DMS 273 (cell line): ENCODE data around the gene TSHB.

Experiments used
- DNase-seq: peaks from one replicate; lab custom pipeline; 2025; ENCODE audit not compliant: unreplicated experiment; lab: John Stamatoyannopoulos, UW

Gene TSHB

DNA sequence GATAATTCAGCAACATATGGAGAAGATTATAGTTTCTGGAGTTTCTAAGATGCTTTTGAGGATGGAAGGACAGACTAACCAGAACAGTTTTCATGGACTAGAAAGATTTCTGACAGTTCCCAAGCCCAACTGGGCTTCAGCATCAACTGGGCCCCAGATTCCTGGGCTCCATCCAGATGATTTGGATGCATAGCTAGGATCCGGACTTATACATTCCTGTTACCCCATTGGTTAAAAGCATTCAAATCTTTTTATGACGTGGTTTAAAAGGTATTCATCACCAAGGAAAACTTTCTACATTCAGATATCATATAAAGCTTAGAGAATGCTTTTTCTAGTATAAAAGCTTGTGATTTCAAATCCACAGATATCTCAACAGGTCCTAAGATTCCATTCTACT lies 29.7 kb downstream of the TSHB start:
- no peak for DNase-seq

DNA sequence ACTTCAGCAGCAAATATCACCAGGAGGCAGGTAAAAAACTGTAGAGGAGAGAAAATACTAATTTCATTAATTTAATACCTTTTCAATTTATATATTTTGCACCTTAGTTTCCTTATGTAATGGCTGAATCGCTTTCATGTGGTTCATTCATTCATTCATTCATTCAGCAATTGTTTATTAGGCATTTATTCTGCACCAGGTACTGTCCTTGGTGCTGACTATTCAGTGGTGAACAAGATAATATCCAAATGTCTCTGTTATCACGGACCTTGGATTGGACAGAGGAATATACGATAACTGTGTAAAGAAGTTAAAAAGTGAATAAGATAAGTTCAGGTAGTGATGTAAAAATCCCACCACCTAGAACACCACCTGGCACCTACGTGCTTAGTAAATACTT lies 30.9 kb downstream of the TSHB start:
- DNase-seq = no peak

DNA sequence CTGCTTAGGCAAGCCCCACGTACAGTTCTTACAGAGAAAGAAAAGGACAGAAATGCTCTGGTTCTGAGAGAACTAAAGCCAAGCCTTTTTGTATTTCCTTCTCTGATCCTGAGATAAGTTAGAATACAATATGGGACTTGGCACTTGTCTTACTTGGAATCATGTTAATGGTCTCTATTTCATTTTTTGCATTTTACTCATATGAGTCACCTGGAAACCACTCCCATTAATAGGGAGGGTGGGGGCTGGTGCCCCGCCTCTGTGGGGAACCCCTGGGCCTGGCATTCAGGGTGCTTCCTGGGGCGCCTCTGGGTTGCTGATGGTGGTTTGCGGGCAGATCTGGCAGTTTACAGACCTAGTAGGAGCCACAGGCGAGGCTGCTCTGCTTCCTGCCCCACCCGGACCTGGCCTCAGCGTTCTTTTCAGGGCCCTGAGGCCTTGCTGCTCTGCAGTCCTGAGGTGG lies 32.9 kb downstream of the TSHB start:
- no peak for DNase-seq

DNA sequence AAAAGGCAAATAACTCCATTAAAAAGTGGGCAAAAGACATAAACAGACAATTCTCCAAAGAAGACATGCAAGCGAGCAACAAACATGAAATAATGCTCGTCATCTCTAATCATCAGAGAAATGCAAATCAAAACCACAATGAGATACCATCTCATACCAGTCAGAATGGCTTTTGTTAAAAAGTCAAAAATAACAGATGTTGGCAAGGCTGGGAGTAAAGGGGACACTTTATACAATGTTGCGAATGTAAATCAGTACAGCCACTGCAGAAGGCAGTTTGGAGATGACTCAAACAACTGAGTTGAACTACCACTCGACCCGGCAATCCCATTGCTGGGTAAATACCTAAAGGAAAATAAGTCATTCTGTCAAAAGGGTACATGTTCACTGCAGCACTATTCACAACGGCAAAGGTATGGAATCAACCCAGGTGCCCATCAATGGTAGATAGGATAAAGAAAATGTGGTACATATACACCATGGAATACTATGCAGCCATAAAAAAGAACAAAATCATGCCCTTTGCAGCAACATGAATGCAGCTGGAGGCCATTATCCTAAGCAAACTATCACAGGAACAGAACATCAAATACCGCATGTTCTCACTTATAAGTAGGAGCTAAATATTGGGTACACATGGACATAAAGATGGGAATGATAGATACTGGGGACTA lies 33.7 kb downstream of the TSHB start:
- DNase-seq = no peak

DNA sequence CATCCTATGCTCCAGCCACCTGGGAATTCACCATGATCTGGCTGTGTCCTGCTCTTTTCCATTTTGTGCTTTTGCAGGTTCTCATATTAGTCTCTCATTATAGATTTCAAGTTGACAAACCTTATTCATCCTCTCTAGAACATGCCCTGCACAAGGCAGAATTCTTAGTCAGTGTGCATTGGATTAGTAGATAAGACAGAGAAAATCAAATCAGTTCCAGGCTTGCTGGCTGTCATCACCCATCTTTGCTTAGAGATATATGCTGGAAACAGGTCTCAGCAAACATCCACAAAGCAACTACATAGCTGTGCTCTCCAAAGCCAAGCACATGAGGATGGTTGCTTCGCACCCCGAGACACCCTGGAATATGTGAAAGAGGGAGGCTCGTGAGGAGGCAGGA lies 34.8 kb downstream of the TSHB start:
- no peak for DNase-seq

DNA sequence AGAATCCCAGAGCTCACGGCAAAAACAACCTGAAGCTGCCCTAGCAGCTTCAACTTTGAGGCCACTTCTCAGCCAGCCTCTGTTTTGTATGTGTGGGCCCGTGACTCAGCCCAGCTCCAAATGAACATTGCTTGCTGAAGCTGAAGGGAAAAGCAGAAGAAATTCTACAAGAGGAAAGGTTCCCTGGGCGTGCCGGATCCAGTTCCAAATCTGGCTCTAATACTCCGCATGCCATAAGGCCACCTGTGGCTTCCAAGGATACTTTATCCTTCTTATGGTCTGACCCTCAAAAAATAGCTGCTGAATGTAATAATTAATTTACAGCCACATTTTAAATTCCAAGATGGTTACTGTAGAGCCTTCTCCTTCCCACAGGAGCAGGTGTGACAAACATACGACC lies 35.4 kb downstream of the TSHB start:
- DNase-seq = no peak

DNA sequence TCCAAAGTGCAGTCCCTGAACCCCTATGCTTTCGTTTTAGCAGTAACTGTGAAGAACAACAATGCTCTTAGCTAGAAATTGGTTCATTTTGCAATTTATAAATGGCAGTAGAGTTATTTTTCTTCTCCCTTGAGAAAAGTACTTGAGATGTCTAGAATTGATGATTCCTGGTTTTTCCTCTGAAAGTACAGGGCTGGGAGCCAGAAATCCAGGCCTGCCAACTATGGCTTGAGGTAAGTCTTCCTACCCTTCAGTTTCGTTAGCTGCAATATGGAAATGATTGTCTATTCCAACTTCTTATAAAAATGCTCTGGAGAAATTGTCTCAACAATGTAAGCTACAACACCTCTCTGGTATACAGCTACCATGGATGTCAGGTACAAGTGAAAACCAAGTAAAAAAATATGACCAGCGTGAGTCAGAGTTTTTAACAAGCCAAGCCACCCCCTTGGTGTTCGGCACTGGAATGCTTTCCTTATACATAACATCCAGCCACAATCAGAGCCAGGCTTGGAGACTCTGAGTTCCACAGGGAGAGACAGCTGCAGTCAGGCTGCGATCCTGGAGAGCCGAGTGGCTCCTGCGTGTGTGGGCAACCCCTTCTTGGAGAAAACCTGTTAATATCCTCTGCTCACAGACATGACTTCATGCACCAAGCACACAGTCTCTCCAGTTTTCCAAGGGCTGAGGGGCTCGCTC lies 37.7 kb downstream of the TSHB start:
- DNase-seq = no peak

DNA sequence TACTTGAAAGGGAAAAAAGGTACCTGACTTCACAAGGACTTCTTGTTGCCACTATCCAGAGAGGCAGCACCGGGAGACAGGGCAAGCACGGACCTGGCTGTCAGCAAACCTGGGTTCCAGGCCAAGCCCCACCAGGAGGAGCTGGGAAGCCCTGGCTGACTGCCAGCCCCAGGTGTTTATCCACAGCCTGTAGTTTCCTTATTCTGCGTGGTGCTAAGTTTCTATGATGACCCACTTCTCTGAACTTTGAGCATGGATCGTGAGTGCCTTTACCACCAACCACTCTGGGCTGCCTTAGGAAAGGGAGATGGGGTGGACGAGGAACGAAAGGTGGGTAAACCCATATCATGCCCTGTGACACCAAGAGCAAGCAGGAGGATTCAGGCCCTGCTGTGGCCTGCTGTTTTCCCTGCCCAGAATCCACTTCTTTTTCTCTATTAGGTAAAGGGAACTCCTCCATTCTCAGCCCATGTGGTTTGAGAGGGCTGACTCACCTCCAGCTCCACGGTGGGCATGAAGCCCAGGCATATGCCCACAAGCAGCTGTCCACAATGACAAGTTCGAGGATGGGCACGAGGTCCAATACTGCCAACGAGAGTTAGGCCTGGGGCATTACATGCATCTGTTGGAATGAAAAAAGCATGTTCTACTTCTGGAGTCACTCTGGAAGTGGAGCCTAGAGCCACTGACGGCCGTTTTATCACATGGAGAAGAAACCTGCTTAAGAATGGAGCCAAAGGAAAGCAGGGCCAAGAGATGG lies 39.4 kb downstream of the TSHB start:
- peak; percentile 79 for DNase-seq

DNA sequence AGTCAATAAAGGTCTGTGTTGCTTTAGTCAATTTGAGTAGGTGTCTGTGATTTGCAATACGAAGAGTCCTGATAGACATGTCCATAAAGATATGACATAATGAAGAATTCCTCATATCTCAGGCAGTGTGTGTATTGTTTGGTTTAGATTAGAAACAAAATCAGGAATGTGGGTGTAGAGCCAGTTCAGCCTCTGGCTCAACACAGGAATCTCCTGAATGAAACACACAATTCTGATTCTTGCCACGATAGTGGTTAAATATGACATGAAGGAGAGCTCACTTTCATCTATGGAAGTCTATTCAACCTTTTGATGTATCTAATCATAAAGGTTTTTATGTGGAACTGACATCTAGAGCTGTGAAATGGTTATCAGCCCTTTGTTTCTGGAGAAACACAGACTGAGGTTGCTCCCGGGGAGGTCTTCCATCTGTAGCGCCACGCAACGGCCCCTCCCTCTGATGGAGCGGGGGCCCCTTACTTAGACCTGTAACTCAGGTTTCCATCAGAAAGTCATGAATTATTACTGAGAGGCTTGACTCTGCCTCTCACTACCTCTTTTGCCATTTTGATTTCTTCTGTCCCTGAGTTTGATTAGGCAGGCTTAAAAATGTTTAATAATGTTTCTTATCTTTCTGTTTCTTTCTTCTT lies 40.2 kb downstream of the TSHB start:
- no peak for DNase-seq

DNA sequence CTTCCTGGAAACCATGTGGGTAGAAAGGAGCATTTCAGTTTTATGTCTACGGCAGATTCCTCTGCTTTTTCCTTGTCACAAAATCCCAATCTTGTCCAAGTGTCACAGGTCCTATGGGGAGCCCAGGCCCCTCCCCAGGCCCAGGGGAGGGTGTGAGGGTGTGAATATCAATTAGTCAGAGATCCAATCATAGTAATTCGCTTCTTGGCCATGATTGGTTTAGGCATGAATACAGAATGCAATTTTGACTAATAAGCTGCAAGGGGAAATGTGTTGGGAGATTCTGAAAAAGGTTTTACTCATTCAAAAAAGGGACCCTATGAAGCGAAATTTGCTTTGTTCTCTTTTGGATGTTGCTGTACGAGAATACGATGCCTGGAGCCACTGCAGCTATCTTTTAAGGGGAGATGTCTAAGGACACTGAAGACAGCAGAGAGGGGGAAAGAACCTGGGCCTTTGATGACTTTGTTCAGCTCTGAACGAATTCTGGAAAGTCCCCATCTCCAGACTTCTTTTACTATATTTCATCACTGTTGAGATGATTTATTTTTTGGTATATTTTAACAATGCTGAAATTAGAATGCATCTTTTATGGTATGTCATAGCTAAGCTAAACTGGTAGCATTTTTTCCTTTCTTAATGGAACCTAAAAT lies 41.5 kb downstream of the TSHB start:
- no peak for DNase-seq

DNA sequence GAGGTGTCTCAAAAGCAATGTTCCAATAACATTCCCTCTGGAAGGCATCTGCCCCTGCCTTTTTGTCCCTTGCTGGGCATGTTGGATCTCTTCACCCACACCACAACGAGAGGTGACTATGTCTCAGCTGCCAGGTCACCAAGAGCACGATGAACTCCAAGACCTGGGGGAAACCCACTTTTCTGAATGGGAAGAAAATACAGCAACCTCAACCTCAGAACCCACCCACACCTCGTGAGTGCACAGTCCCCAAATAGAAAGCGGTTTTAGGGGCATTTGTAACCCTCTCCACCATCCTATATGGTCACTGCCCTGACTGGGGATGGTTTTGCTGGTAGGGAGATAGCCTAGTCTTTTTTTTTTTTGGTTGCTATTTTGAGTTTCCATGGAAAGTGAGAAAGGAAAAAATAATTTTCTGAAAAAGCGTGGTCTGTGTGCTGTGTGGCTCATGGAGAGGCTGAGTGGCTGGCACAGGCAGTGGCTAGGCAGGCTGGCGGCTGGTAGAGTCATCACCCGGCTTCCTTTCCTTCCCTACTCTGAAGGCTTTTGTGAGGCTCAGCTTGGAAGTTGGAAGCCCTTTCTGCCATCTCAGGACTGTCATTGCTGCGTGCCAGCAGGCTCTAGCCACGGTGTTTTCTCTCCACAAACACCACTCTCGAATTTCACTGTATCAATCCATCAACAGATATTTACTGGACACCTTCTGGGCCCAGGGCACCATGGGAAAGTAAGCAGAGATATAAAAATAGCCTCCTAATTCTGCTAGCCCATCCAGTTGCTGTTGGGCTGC lies 43.9 kb downstream of the TSHB start:
- no peak for DNase-seq

DNA sequence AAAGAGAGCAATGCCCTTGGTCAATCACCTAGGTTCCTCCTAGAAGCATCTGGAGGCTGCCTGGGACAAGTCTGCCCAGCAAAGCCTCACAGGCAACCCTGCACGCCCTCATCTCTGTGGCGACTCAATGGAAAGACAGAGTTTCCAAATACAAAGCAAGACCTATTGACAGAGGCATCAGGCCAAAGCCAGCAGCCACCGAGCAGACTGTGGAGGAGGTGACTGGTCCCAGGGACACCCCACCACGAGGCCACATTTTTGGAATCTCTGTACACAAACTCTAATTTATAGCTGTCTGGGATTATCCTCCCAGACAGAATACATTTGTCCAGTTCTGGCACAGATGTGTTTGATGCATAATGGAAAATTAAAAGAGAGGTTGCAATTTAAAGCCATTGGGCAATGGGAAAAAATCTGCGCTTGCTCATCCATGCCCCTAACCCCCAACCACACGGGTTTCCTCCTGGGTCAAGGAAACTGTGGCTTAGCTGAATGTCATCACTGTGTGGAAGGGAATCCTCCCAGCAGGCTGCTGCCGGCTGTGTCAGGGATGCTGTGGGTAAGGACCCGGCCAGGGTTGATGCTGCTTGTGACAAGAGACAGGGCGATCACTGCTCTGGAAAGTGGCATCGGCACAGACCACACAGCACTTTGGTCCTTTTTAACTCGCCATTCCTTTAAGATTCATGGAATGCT lies 45.4 kb downstream of the TSHB start:
- DNase-seq = no peak

DNA sequence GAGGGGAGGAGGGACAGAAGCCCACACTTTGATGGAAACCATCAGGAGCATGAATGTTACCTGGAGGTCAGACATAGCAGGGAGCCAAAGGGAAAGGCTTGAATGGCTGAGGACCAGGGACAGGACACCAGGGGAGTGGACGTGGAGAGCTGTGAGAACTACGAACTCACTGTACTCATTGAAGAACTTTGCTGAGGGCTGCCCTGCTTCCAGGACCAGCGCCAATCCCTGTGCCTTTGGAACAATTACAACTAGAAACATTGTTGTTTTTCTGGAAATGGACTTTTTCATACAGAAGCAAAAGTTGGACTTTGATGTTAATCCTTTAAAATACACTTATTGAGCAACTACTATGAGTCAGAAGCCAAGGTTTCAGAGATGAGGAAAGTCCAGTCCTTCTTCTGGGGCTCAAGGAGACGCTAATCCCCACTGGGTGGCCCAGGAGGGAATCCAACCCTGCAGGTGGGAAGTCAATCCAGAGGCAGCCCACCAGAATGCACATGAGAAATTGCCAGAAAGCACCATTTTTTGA lies 46.8 kb downstream of the TSHB start:
- DNase-seq = no peak

DNA sequence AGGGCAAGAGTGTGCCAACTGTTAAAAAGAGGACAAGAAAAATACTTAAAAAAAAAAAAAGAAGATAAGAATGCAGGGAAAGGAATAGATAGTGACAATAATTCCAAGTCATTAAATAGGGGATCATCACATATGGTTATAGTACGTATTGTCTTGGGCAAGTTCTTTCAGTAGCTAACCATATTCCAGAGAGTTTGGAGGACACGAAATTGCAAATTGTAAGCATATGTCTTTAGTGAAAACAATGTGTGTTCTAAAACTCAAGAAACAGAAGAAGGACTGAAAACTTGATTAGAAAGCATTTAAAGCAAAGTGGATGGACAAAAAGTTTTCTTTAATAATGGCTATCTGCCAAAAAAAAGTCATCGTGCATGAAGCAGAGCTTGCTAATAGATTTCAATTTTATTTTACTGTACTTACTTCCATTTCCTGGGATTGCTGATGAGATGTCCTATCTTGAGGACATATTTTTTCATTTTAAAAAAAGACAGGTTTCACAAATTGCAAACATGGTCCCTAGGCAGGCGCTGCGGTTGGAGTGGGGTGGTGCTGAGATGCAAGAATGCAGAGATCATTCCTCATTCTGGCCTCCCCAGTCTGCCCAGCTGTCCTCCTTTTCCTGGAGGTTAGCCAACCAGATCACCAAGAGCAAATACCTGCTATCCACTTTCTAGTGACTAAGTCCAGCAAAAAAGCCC lies 47.8 kb downstream of the TSHB start:
- DNase-seq = peak; percentile 8

DNA sequence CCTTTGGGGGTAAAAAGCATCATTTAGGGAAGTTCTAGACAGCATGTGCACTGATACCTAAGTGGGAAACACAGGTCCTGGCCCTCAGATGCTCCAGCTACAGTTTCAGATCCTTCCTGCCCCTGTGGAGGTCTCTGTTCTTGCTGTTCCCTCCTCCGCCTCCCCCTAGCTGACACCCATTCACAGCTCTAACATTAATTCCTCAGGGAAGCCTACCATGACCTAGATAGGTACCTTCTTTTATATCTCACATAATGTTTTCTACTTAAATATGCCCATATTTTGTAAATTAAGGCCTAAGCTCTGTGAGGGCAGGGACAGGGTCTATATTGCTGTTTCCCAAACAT lies 48.3 kb downstream of the TSHB start:
- DNase-seq = no peak

DNA sequence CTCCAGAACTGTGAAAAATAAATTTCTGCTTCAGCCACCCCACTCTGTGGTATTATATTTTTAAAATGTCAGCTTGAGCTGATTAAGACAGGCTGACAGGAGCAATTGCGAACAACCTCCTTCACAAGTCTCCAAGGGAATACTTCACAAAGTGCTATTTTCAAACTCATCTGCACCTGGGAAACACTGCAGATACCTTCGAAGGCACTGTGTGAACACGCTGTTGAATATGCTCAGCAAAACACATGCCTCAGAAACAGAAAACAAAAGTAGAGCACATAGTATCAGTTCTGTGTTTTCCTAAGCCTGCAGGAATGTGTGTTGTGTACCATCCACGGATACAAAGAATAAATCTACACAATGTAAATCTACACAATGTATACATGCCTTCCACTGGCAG lies 49.1 kb downstream of the TSHB start:
- no peak for DNase-seq

DNA sequence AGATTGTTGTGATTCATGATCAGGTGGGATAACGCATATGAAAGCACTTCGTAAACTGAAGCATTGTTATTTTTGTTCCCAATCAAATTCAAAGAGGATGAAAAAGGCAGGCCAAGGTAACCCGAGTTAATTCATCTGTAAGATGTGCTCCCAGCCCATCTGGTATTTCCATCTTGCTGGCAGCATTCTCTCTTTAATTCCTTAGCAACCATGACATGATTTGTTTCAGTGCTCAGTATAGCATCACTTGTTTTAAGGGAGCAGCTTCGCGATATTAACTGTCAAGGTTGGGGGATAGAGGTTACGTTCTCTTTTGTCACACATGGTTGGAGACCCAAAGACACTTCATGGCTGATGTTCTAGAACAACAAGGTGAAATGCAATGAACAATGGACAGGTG lies 53.3 kb downstream of the TSHB start:
- peak; percentile 84 for DNase-seq
